OCI-LY1 (cell line): ENCODE data around the gene LUZP1.

ENCODE experiments used
- H2AFZ ChIP-seq: fragments of 200-600 bp; sonication (generic), shearing (Covaris generic); 2 replicates; pipeline ENCODE4 v1.6.0; 2014; ENCODE audit warnings: antibody characterized with exemption, mild to moderate bottlenecking, low read length
- H3F3A ChIP-seq: fragments of 200-600 bp; sonication (generic), shearing (Covaris generic); 2 replicates; pipeline ENCODE4 v1.6.0; 2014; ENCODE audit warnings: mild to moderate bottlenecking, antibody characterized with exemption, low read length, moderate library complexity; ENCODE audit not compliant: insufficient read depth
- H3K27ac ChIP-seq: fragments of 200-600 bp; sonication (generic); 2 replicates; pipeline ENCODE4 v1.5.1; 2014; ENCODE audit warnings: low read length, mixed run types, mild to moderate bottlenecking, low read depth; ENCODE audit not compliant: poor library complexity, severe bottlenecking
- H3K27me3 ChIP-seq: fragments of 200-600 bp; sonication (generic); 2 replicates; pipeline ENCODE4 v1.6.0; 2014; ENCODE audit warnings: antibody characterized with exemption, mild to moderate bottlenecking, low read length, moderate library complexity; ENCODE audit not compliant: insufficient read depth
- H3K36me3 ChIP-seq: fragments of 200-600 bp; sonication (generic); 2 replicates; pipeline ENCODE4 v1.6.1; 2014; ENCODE audit warnings: mild to moderate bottlenecking, antibody characterized with exemption, low read length, moderate library complexity, mixed read lengths; ENCODE audit not compliant: insufficient read depth
- H3K4me1 ChIP-seq: fragments of 200-600 bp; sonication (generic); 2 replicates; pipeline ENCODE4 v1.5.1; 2014; ENCODE audit warnings: mild to moderate bottlenecking, low read length, moderate library complexity; ENCODE audit not compliant: insufficient read depth, severe bottlenecking
- H3K4me2 ChIP-seq: fragments of 200-600 bp; sonication (generic), shearing (Covaris generic); 2 replicates; pipeline ENCODE4 v1.6.1; 2014; ENCODE audit warnings: low read length
- H3K4me3 ChIP-seq: fragments of 200-600 bp; sonication (generic); 2 replicates; pipeline ENCODE4 v1.5.1; 2014; ENCODE audit warnings: low read length, low read depth, mild to moderate bottlenecking, mixed read lengths; ENCODE audit not compliant: poor library complexity, severe bottlenecking
- H3K79me2 ChIP-seq: fragments of 200-600 bp; shearing (Covaris generic); 2 replicates; pipeline ENCODE4 v1.6.1; 2016; ENCODE audit warnings: mixed run types, low read length, mixed read lengths; ENCODE audit not compliant: insufficient read depth
- H3K9ac ChIP-seq: fragments of 200-600 bp; sonication (generic), shearing (Covaris generic); 2 replicates; pipeline ENCODE4 v1.6.1; 2014; ENCODE audit warnings: mild to moderate bottlenecking, low read length, mixed read lengths
- H3K9me2 ChIP-seq: fragments of 200-600 bp; sonication (generic), shearing (Covaris generic); 2 replicates; pipeline ENCODE4 v1.6.1; 2014; ENCODE audit warnings: low read depth, mild to moderate bottlenecking, low read length, mixed read lengths
- H3K9me3 ChIP-seq: fragments of 200-600 bp; shearing (Covaris generic); 2 replicates; pipeline ENCODE4 v1.6.1; 2014; ENCODE audit warnings: low read length, mixed read lengths
- H4K20me1 ChIP-seq: fragments of 200-600 bp; sonication (generic), shearing (Covaris generic); 2 replicates; pipeline ENCODE4 v1.6.0; 2016; ENCODE audit warnings: mild to moderate bottlenecking, low read length; ENCODE audit not compliant: insufficient read depth
- CTCF ChIP-seq: fragments of 200-600 bp; sonication (generic), shearing (Covaris generic); IDR thresholded peaks from 2 replicates; pipeline ENCODE4 v1.5.1; 2017; ENCODE audit warnings: mild to moderate bottlenecking, antibody characterized with exemption, low read length, moderate library complexity, mixed read lengths
- EZH2 ChIP-seq: fragments of 200-600 bp; sonication (generic), shearing (Covaris generic); IDR thresholded peaks from 2 replicates; pipeline ENCODE4 v1.8.0; 2017; ENCODE audit warnings: borderline replicate concordance, mixed run types, mild to moderate bottlenecking, antibody characterized with exemption, low read length, moderate library complexity, mixed read lengths

Gene LUZP1

GRCh38 chr1:23184212-23184934 is 15.7 kb upstream of the LUZP1 start:
- Histone ChIP-seq H2AFZ (no peak overlapping the region), H3K9ac (no peak overlapping the region), H3K4me2 (no peak overlapping the region; the same call in 1 of the 2 replicates)

GRCh38 chr1:23179862-23180261 is 11.2 kb upstream of the LUZP1 start:
- Histone ChIP-seq H3K4me1 (peaks cover 11% of the 10 kb centered on the region), H3K9ac (no peak overlapping the region), H3K4me2 (no peak overlapping the region), H3K79me2 (no peaks in the 10 kb centered on the region), H3F3A (no peaks in the 10 kb centered on the region), H2AFZ (no peak overlapping the region), H4K20me1 (no peaks in the 10 kb centered on the region), H3K9me3 (no peaks in the 10 kb centered on the region), H3K27me3 (peaks cover 3% of the 10 kb centered on the region; the same call in 1 of the 2 replicates), H3K4me3 (no peak overlapping the region), H3K27ac (no peak overlapping the region), H3K9me2 (no peaks in the 10 kb centered on the region), H3K36me3 (no peaks in the 10 kb centered on the region)
- TF ChIP-seq CTCF, result no peak
- TF ChIP-seq EZH2, result no peak

More at GRCh38 chr1:23184212-23184934, 15.7 kb upstream of the LUZP1 start:
- Histone ChIP-seq H3K4me1 (no peaks in the 10 kb centered on the region), H3K4me3 (no peak overlapping the region), H3F3A (no peaks in the 10 kb centered on the region), H3K9me2 (no peaks in the 10 kb centered on the region), H3K36me3 (no peaks in the 10 kb centered on the region), H3K27me3 (no peaks in the 10 kb centered on the region), H3K79me2 (no peaks in the 10 kb centered on the region), H3K9me3 (no peaks in the 10 kb centered on the region), H4K20me1 (no peaks in the 10 kb centered on the region), H3K27ac (no peak overlapping the region)
- TF ChIP-seq EZH2, result no peak
- peak; percentile 79 for TF ChIP-seq CTCF

GRCh38 chr1:23178950-23179349 is 10.3 kb upstream of the LUZP1 start:
- Histone ChIP-seq H3K9me3 (no peaks in the 10 kb centered on the region), H3K36me3 (no peaks in the 10 kb centered on the region), H4K20me1 (no peaks in the 10 kb centered on the region), H2AFZ (no peak overlapping the region), H3K4me3 (no peak overlapping the region), H3K9me2 (no peaks in the 10 kb centered on the region), H3K4me2 (no peak overlapping the region), H3K27me3 (peaks cover 3% of the 10 kb centered on the region; the same call in 1 of the 2 replicates), H3K27ac (no peak overlapping the region), H3K4me1 (peaks cover 11% of the 10 kb centered on the region), H3K79me2 (no peaks in the 10 kb centered on the region), H3F3A (no peaks in the 10 kb centered on the region), H3K9ac (no peak overlapping the region)
- TF ChIP-seq CTCF (no peak; the same call in 1 of the 2 replicates), EZH2 (no peak)
